IMR-90 (cell line): ENCODE data around the gene ZNF213.

ENCODE experiments used
- CHD1 ChIP-seq: IDR thresholded peaks from 2 replicates; pipeline ENCODE4 v1.6.1; 2012; ENCODE audit warnings: low read depth, low read length, improper control_type of control experiment
- MAFK ChIP-seq: IDR thresholded peaks from 2 replicates; pipeline ENCODE4 v1.6.1; 2012; ENCODE audit warnings: low read depth, low read length, improper control_type of control experiment
- MAZ ChIP-seq: IDR thresholded peaks from 2 replicates; pipeline ENCODE4 v1.6.1; 2012; ENCODE audit warnings: low read depth, mild to moderate bottlenecking, low read length, improper control_type of control experiment, moderate library complexity, borderline replicate concordance
- NFE2L2 ChIP-seq: fragments of 150-350 bp; IDR thresholded peaks from 2 replicates; pipeline ENCODE4 v1.6.1; 2016; ENCODE audit warnings: low read depth, mild to moderate bottlenecking, low read length
- POLR2A ChIP-seq: IDR thresholded peaks from 2 replicates; pipeline ENCODE4 v1.6.1; 2012; ENCODE audit warnings: mild to moderate bottlenecking, low read depth, low read length
- RCOR1 ChIP-seq: IDR thresholded peaks from 2 replicates; pipeline ENCODE4 v1.6.1; 2012; ENCODE audit warnings: mild to moderate bottlenecking, low read length, improper control_type of control experiment; ENCODE audit not compliant: insufficient replicate concordance
- SMC3 ChIP-seq: fragments of 150-350 bp; IDR thresholded peaks from 2 replicates; pipeline ENCODE4 v1.6.1; 2016; ENCODE audit warnings: low read depth, mild to moderate bottlenecking, antibody characterized with exemption, low read length, moderate library complexity
- USF2 ChIP-seq: fragments of 150-350 bp; IDR thresholded peaks from 2 replicates; pipeline ENCODE4 v1.6.1; 2017; ENCODE audit warnings: mild to moderate bottlenecking, antibody characterized with exemption, low read length, low read depth
- TF ChIP-seq, protein P1 (sequence below): conservative IDR thresholded peaks from 2 replicates; pipeline ENCODE4 v1.5.1; 2012; ENCODE audit warnings: mild to moderate bottlenecking, low read depth, low read length, improper control_type of control experiment
- TF ChIP-seq, protein P2 (sequence below): fragments of 150-350 bp; IDR thresholded peaks from 2 replicates; pipeline ENCODE4 v1.6.1; 2016; ENCODE audit warnings: low read depth, mild to moderate bottlenecking, low read length, moderate library complexity, borderline replicate concordance

GRCh38 chr16:3147046-3147756 lies 12.4 kb downstream of the ZNF213 start:
- TF ChIP-seq POLR2A: no peak
- TF ChIP-seq, protein P1, sequence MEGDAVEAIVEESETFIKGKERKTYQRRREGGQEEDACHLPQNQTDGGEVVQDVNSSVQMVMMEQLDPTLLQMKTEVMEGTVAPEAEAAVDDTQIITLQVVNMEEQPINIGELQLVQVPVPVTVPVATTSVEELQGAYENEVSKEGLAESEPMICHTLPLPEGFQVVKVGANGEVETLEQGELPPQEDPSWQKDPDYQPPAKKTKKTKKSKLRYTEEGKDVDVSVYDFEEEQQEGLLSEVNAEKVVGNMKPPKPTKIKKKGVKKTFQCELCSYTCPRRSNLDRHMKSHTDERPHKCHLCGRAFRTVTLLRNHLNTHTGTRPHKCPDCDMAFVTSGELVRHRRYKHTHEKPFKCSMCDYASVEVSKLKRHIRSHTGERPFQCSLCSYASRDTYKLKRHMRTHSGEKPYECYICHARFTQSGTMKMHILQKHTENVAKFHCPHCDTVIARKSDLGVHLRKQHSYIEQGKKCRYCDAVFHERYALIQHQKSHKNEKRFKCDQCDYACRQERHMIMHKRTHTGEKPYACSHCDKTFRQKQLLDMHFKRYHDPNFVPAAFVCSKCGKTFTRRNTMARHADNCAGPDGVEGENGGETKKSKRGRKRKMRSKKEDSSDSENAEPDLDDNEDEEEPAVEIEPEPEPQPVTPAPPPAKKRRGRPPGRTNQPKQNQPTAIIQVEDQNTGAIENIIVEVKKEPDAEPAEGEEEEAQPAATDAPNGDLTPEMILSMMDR: no peak
- TF ChIP-seq NFE2L2: no peak
- no peak for TF ChIP-seq MAZ
- no peak for TF ChIP-seq SMC3
- no peak for TF ChIP-seq CHD1
- TF ChIP-seq MAFK: no peak
- TF ChIP-seq, protein P2, sequence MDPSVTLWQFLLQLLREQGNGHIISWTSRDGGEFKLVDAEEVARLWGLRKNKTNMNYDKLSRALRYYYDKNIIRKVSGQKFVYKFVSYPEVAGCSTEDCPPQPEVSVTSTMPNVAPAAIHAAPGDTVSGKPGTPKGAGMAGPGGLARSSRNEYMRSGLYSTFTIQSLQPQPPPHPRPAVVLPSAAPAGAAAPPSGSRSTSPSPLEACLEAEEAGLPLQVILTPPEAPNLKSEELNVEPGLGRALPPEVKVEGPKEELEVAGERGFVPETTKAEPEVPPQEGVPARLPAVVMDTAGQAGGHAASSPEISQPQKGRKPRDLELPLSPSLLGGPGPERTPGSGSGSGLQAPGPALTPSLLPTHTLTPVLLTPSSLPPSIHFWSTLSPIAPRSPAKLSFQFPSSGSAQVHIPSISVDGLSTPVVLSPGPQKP: no peak
- no peak for TF ChIP-seq USF2
- no peak for TF ChIP-seq RCOR1
